Panc1 (cell line): ENCODE measurements around the gene GPR84. TPM values are rescaled to one million over a fixed set of nuclear protein-coding genes. Genes with fewer than 3 reads are reported as not detected.

Source experiments
- ATAC-seq: fragments of 200-7000 bp; cut with Tn5 transposase; 2 replicates; pipeline ENCODE4 v1.9.1; 2020; ENCODE audit warnings: mild to moderate bottlenecking, moderate library complexity
- BruUV-seq: library from RNA; stranded (reverse); fragments of 400-500 nt; replicated peaks from 2 replicates; lab custom pipeline; 2021; lab: Mats Ljungman, UMichigan
- CTCF ChIA-PET: fragments of 300-600 bp; sonication (Branson Sonifier 250); formaldehyde crosslinking; loops from one replicate; lab custom pipeline; 2022; ENCODE audit warnings: antibody characterized with exemption; lab: Charles Lee
- POLR2A ChIA-PET: fragments of 300-600 bp; sonication (Branson Sonifier 250); formaldehyde crosslinking; loops from one replicate; lab custom pipeline; 2022; ENCODE audit warnings: antibody characterized with exemption; lab: Charles Lee
- DNase-seq: peaks from one replicate; pipeline ENCODE4 v3.0.0-alpha.2; 2010; ENCODE audit warnings: low read depth, low spot score
- H3K27ac ChIP-seq: 2 replicates; pipeline ENCODE4 v1.5.1; 2011; ENCODE audit warnings: mild to moderate bottlenecking, low read length, inconsistent platforms
- H3K27me3 ChIP-seq: fragments of 200-500 bp; sonication (Bioruptor generic); 2 replicates; pipeline ENCODE4 v1.6.0; 2014; ENCODE audit warnings: low read length, inconsistent platforms; ENCODE audit not compliant: control insufficient read depth, insufficient read depth
- H3K36me3 ChIP-seq: fragments of 200-500 bp; sonication (Bioruptor generic); 2 replicates; pipeline ENCODE4 v1.5.1; 2014; ENCODE audit warnings: inconsistent platforms, mild to moderate bottlenecking, low read length, moderate library complexity; ENCODE audit not compliant: control insufficient read depth, insufficient read depth
- H3K4me1 ChIP-seq: 2 replicates; pipeline ENCODE4 v1.5.1; 2011; ENCODE audit warnings: inconsistent platforms, mild to moderate bottlenecking, low read length, moderate library complexity; ENCODE audit not compliant: control insufficient read depth, insufficient read depth
- H3K4me3 ChIP-seq, 2 experiments: 2 replicates each; pipeline ENCODE4 v1.5.1; 2011 to 2012; ENCODE audit warnings: low read depth in 2 of 2, low read length in 2 of 2, mild to moderate bottlenecking in 2 of 2, inconsistent platforms in 1 of 2, moderate library complexity in 1 of 2
- H3K9me3 ChIP-seq: fragments of 200-500 bp; sonication (Bioruptor generic); 2 replicates; pipeline ENCODE4 v1.5.1; 2014; ENCODE audit warnings: low read depth, mild to moderate bottlenecking, inconsistent platforms, low read length, moderate library complexity; ENCODE audit not compliant: control insufficient read depth, insufficient read depth
- POLR2AphosphoS5 ChIP-seq: IDR thresholded peaks from 2 replicates; pipeline ENCODE4 v1.6.1; 2012; ENCODE audit warnings: mild to moderate bottlenecking, low read depth, low read length, moderate library complexity
- SIN3A ChIP-seq: IDR thresholded peaks from 2 replicates; pipeline ENCODE4 v1.6.1; 2012; ENCODE audit warnings: low read depth, mild to moderate bottlenecking, low read length, moderate library complexity, borderline replicate concordance; ENCODE audit not compliant: insufficient read depth
- TCF7L2 ChIP-seq: IDR thresholded peaks from 2 replicates; pipeline ENCODE4 v1.6.1; 2011; ENCODE audit warnings: mild to moderate bottlenecking, low read depth, low read length, inconsistent platforms
- in situ Hi-C: cut with HindIII; loops from 2 replicates; pipeline ENCODE4 v1.10.0; 2016; ENCODE audit warnings: low sequenced_read_pairs, low pct_unique_long_range_greater_than_20kb
- intact Hi-C: fragments of 100-400 bp; cut with micrococcal nuclease; formaldehyde crosslinking; loops from one replicate; pipeline ENCODE4 v1.10.0; 2022; ENCODE audit not compliant: unreplicated experiment
- total RNA-seq: library from RNA; stranded (reverse); gene quantifications from one replicate; pipeline ENCODE4 v1.2.1, GENCODE V29; 2021; ENCODE audit not compliant: unreplicated experiment
- TF ChIP-seq, protein P1 (sequence below): fragments of 450-650 bp; IDR thresholded peaks from 2 replicates; pipeline ENCODE4 v1.5.1; 2017; ENCODE audit warnings: mild to moderate bottlenecking
- TF ChIP-seq, protein P2 (sequence below), 2 experiments: IDR thresholded peaks; 2 replicates each; pipeline ENCODE4 v1.6.1; 2011 to 2012; ENCODE audit warnings: low read depth in 2 of 2, control low read depth in 1 of 2, low read length in 1 of 2, mild to moderate bottlenecking in 1 of 2, moderate library complexity in 1 of 2; ENCODE audit not compliant: insufficient read depth in 1 of 2

Gene GPR84
- total RNA-seq, 1 experiment from 2014 or later = not detected

DNA sequence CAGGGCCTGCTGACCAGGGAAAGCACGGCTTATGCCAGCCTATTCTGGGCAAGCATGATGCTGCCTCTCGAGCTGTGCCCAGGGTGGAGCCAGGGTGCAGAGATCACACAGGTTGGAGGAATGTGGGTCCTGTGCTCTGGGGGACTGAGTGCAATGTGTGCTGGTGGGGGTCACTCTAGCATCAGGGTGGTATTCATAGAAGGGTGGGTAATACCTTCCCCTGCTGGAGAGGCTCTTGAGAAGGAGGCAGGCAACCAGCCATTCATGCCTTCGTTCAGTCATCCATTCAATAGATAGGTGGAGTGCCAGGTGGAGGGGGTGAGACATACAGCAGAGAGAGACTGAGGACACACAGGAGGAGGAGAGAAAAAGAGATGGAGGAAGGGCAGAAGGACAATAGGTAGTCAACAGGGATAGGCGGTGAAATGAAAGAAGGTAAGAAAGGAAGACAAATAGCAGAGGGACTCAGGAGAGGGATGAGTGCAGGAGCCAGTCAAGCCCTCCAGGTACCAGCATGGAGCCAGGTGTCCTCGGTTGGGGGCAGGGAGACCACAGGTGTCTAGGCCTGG lies 25.4 kb upstream of the GPR84 start:
- in situ Hi-C loops = no loop called here
- no TSS peak for BruUV-seq
- no peaks in the 10 kb centered on the region for H3K36me3 ChIP-seq
- H3K4me1 ChIP-seq = no peaks in the 10 kb centered on the region; the same call in none of the 2 replicates
- POLR2A ChIA-PET = no interaction called here
- H3K4me3 ChIP-seq = no peak overlapping the region
- TF ChIP-seq, protein P1, sequence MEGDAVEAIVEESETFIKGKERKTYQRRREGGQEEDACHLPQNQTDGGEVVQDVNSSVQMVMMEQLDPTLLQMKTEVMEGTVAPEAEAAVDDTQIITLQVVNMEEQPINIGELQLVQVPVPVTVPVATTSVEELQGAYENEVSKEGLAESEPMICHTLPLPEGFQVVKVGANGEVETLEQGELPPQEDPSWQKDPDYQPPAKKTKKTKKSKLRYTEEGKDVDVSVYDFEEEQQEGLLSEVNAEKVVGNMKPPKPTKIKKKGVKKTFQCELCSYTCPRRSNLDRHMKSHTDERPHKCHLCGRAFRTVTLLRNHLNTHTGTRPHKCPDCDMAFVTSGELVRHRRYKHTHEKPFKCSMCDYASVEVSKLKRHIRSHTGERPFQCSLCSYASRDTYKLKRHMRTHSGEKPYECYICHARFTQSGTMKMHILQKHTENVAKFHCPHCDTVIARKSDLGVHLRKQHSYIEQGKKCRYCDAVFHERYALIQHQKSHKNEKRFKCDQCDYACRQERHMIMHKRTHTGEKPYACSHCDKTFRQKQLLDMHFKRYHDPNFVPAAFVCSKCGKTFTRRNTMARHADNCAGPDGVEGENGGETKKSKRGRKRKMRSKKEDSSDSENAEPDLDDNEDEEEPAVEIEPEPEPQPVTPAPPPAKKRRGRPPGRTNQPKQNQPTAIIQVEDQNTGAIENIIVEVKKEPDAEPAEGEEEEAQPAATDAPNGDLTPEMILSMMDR = no peak
- TF ChIP-seq POLR2AphosphoS5 (no peak), TCF7L2 (no peak), SIN3A (no peak)
- TF ChIP-seq, protein P2, sequence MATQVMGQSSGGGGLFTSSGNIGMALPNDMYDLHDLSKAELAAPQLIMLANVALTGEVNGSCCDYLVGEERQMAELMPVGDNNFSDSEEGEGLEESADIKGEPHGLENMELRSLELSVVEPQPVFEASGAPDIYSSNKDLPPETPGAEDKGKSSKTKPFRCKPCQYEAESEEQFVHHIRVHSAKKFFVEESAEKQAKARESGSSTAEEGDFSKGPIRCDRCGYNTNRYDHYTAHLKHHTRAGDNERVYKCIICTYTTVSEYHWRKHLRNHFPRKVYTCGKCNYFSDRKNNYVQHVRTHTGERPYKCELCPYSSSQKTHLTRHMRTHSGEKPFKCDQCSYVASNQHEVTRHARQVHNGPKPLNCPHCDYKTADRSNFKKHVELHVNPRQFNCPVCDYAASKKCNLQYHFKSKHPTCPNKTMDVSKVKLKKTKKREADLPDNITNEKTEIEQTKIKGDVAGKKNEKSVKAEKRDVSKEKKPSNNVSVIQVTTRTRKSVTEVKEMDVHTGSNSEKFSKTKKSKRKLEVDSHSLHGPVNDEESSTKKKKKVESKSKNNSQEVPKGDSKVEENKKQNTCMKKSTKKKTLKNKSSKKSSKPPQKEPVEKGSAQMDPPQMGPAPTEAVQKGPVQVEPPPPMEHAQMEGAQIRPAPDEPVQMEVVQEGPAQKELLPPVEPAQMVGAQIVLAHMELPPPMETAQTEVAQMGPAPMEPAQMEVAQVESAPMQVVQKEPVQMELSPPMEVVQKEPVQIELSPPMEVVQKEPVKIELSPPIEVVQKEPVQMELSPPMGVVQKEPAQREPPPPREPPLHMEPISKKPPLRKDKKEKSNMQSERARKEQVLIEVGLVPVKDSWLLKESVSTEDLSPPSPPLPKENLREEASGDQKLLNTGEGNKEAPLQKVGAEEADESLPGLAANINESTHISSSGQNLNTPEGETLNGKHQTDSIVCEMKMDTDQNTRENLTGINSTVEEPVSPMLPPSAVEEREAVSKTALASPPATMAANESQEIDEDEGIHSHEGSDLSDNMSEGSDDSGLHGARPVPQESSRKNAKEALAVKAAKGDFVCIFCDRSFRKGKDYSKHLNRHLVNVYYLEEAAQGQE (IDR thresholded peaks at IDR 0.05; ENCODE audit: insufficient read depth in 1 of 2, low read depth in 2 of 2, low read length in 1 of 2) = no peak
- H3K27me3 ChIP-seq = no peaks in the 10 kb centered on the region
- CTCF ChIA-PET = interaction anchor here (1.1 kb wide), 1 partner anchor 19 kb away, joined by 3 read pairs; no protein-coding TSS in a partner anchor
- H3K9me3 ChIP-seq = no peaks in the 10 kb centered on the region
- no peak for ATAC-seq
- intact Hi-C loops = no loop called here
- H3K27ac ChIP-seq = no peak overlapping the region
- no peak for DNase-seq

DNA sequence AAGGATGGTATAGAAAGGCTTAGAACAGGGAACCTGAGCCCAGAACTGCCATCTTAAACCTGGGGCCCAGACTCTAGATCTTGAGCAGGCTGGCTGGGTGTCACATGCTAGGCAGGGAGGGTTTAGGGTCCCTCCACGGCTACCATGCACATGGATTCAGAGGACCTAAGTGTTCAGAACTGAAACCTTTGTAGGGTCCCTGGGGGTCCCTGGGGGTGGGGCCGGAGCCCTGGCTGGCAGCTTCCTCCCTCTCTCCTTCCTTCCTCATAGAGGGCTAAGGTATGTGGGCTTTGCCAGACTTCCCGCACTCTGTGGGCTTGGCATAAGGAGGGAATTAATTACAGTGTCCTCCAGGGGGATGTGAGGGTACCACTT lies 24.8 kb upstream of the GPR84 start:
- intact Hi-C loops = no loop called here
- H3K36me3 ChIP-seq = no peaks in the 10 kb centered on the region

More for the DNA sequence above, 24.8 kb upstream of the GPR84 start:
- ATAC-seq = no peak
- Histone ChIP-seq H3K4me3 (no peak overlapping the region), H3K9me3 (no peaks in the 10 kb centered on the region), H3K4me1 (no peaks in the 10 kb centered on the region; the same call in none of the 2 replicates), H3K27ac (no peak overlapping the region), H3K27me3 (no peaks in the 10 kb centered on the region)
- in situ Hi-C loops = no loop called here
- no peak for DNase-seq
- BruUV-seq = no TSS peak
- CTCF ChIA-PET = no interaction called here
- TF ChIP-seq POLR2AphosphoS5 (no peak), SIN3A (no peak)
- POLR2A ChIA-PET = no interaction called here
